Measurements from ENCODE around the gene G6PC3.
A peak's percentile ranks its signal among the peaks of the same experiment; 100 is the strongest.

The G6PC3 gene

GRCh38 chr17:44105941-44106340 is 35.4 kb downstream of the G6PC3 start:
- no peak for TF ChIP-seq CTCF (IDR thresholded peaks at IDR 0.05; ENCODE audit: control insufficient read depth, insufficient read depth, low read depth, low read length, missing control alignments)
- no peak for DNase-seq (ENCODE audit: low read depth)
- H3K4me3 ChIP-seq (ENCODE audit: control insufficient read depth, low read depth, low read length), result no peak overlapping the region

GRCh38 chr17:44106801-44107200 is 36.3 kb downstream of the G6PC3 start:
- TF ChIP-seq CTCF (IDR thresholded peaks at IDR 0.05; ENCODE audit: control insufficient read depth, insufficient read depth, low read depth, low read length, missing control alignments), result no peak
- no peak for DNase-seq (ENCODE audit: low read depth)
- no peak overlapping the region for H3K4me3 ChIP-seq (ENCODE audit: control insufficient read depth, low read depth, low read length)

GRCh38 chr17:44108440-44109311 is 38.1 kb downstream of the G6PC3 start:
- DNase-seq (ENCODE audit: low read depth), result peak; percentile 89
- no peak for TF ChIP-seq CTCF (IDR thresholded peaks at IDR 0.05; ENCODE audit: control insufficient read depth, insufficient read depth, low read depth, low read length, missing control alignments)
- peak overlapping the region; percentile 56 for H3K4me3 ChIP-seq (ENCODE audit: control insufficient read depth, low read depth, low read length)

GRCh38 chr17:44109312-44109630 is 38.7 kb downstream of the G6PC3 start:
- H3K4me3 ChIP-seq (ENCODE audit: control insufficient read depth, low read depth, low read length), result peak overlapping the region; percentile 56
- no peak for TF ChIP-seq CTCF (IDR thresholded peaks at IDR 0.05; ENCODE audit: control insufficient read depth, insufficient read depth, low read depth, low read length, missing control alignments)
- DNase-seq (ENCODE audit: low read depth), result no peak

- TF ChIP-seq CTCF (IDR thresholded peaks at IDR 0.05; ENCODE audit: control insufficient read depth, insufficient read depth, low read depth, low read length, missing control alignments), result no peak
- DNase-seq (ENCODE audit: low read depth), result no peak
- peak overlapping the region; percentile 56 for H3K4me3 ChIP-seq (ENCODE audit: control insufficient read depth, low read depth, low read length)
These were observed 39.6 kb downstream of the G6PC3 start for GRCh38 chr17:44110011-44110686.

GRCh38 chr17:44110823-44111633 is 40.5 kb downstream of the G6PC3 start:
- peak; percentile 64 for DNase-seq (ENCODE audit: low read depth)
- TF ChIP-seq CTCF (IDR thresholded peaks at IDR 0.05; ENCODE audit: control insufficient read depth, insufficient read depth, low read depth, low read length, missing control alignments), result no peak
- peak overlapping the region; percentile 56 for H3K4me3 ChIP-seq (ENCODE audit: control insufficient read depth, low read depth, low read length)
